HG03565 (cell line): Measurements from ENCODE around the gene SOX6.

ENCODE experiments used
- ATAC-seq: cut with Tn5 transposase; IDR thresholded peaks from one replicate; pipeline ENCODE4 v1.9.1; 2021; ENCODE audit warnings: mild to moderate bottlenecking, moderate library complexity; ENCODE audit not compliant: unreplicated experiment

Gene SOX6

DNA sequence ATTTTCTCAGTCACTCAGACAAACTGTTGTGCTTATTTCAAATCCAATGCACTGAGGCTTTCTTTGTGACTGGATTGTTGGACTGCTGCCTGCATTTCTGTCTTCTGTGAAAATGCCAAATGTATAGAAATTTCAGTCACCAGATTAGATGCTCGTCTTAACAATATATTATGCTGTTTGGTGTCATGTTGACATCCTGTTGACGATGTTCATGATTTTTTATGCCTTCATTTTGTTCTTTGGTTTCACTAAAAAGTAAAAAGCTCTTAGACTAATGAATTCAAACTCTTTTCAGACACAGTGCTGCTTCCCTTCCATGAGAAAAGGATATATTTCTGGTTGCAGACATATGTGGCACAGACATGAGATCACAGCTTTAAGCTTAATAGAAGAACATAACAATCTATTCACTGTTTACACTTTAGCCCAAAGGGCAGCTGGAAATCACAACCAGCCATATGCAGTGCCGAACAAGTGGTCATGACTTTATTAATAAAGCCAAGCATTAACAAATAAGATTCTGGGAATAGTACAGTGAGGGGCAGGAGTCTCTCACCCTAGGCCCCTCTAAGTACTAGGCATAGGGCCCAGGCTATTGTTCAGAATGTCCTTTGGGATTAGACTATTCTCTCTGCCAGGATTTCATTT lies 9.4 kb upstream of the SOX6 start:
- no peak for ATAC-seq

DNA sequence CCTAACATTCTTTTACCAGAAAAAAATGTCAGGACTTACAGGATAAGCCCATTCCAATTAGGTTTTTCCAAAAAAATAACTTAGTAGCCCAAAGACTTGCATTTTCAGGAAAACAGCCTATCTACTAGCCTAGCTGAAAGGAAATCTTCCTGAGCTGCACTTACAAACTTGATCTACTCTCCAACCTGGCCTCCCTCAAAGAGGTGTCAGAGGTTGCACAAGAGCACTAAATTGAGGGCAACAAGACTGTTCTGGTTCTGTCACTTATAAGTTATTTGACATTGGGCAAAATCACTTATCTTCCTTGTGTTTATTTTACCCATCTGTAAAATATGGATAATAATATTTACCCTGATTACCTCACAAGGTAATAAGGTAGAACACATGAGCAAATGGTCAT lies 7.9 kb upstream of the SOX6 start:
- ATAC-seq: no peak

DNA sequence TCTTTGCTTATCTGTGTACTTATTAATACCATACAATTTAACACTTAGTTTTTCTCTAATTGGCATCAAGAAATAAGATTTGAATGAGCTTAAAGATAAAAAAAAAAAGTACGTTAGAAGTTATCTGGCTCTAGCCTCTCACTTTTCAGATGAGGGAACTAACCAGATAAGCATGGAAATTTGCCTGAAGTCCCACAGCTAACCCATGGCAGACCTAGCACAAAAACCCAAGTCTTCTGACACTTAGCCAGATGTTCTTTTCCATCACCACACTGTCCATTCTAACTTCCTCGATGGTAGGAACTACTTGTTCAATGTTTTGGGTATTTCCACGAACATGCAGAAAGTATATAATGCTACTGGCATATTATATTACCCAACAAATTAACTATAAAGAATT lies 7.4 kb upstream of the SOX6 start:
- ATAC-seq: no peak

DNA sequence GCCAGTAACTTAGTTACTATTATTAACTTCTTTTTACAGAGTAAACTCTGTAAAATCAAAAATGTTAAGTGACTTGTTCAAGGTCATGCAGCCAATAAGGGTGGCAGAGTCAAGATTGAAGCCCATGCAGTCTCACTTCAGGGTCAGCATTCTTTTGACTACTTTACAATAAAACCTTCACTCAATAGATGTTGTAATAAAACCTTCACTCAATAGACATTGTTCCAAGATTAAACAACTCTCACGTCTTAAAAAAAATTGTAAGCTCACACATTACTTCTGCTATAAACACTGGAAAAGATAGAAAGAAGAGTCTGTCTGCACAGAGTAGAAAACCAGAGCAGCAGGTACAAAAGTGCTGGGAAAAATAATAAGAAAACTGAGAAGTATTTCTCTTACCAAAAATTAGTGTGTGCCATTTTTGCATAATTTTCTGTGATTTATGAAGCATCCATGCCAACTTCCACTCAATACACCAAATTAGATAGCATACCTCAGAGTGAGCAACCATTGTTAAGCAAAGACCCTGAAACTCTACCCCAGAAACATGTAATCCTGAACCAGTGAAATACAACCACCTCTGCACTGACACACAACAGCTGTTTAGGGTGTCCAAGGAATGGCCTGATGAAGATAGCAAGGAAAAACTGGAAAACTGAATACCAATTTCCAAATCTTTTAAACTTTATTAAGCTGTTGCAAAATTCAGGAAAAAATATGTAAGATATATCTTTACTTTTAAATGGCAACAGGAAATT lies 4.9 kb upstream of the SOX6 start:
- no peak for ATAC-seq

DNA sequence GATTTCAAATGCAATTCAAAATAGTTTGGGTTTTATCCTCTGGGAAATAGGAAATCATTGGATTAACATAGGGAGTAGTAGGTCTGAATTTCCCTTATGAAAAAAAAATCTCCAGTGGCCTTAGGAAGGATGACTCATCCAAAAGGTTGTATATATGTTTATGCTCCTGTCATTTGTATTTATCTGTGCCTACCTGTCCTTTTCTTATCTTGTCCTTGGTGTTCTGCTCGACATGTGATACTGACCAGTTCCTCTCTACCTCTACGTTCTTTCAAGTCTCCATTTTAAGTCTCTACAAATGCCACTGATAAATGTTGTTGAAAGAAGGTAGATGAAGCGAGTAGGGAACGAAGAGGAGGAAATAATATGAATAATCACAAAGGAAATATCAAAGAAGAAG lies 3.0 kb upstream of the SOX6 start:
- no peak for ATAC-seq

DNA sequence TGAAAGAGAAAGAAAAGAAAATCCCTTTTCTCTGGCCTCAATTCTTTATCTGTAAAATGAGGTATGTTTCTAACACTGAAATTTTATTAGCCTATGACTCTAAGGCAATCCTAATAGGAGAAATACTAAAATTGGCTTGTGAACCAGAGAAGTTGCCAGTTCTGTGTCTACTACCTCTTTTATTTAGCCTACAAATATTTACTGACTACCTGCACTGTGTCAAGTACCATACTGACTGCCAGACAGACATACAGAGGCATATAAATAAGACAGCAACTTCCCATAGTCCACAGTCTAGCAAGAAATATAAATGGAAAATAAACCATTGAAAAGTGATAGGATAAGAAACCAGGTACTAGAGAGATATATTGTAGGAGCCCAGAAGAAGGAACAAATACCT lies 2.4 kb upstream of the SOX6 start:
- no peak for ATAC-seq

DNA sequence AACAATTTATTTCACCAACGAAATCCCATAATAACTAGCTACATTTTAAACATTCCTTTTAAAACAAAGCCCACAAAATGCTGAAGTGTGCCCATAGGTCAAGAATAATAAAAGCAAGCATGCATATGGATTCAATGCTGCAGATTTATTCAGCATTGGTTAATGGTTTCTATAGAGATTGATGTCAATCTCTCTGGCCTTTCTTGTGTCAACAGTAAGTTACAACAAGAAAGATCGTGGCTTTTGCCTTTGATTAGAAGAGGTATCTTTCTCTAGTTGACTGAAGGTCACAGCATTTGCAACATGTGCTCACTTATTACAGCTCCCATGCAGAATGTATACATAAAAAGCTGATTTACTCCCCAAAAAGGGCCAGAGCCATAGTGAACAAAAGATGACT lies 1.4 kb upstream of the SOX6 start:
- no peak for ATAC-seq

DNA sequence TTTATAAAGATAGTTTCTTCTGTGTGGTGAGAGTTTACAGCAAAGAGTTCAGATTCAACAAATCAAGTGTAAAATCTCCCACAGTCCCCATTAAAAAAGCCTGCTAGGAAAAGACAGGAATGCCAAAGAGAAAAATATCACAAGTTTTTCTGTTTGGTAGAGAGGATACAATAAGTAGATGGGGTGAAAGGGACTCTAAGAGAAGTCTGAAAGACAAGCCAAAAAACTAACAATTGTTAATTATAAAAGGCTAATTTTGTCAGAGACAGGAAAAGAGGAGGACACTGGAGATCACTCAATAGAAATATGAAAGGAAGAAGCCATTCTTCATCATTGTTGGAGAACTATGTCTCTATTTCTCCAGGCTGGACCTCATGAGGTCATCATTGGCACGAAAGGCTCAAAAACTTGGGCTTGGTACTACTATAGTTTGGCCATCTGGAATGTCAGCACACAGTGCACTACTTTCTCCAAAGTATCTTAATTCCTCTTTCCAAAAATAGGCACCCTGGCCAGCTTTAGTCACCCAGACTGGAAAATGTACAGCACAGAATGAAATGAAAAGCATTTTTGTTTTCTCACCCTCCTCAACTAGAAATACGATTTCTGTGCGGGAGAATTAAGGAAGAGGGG lies 531 bp upstream of the SOX6 start:
- no peak for ATAC-seq

DNA sequence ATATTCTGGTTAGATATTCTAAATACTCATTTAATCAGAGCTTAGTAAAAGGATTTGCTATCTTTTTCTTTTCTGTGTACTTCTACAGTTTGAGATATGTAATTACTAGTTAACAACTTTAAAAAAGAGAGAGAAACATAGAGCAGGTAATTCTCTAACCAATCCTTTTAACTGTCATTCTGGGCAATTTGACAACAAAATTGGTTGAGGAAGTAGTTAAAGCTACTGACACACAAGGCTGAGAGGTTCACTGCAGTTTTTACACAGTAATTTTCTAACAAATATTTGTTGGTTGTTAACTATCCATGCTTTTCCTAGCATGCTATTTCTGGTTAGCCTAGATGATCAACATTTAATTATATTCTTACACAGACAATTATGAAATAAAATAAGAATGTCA lies 3.6 kb downstream of the SOX6 start:
- no peak for ATAC-seq

DNA sequence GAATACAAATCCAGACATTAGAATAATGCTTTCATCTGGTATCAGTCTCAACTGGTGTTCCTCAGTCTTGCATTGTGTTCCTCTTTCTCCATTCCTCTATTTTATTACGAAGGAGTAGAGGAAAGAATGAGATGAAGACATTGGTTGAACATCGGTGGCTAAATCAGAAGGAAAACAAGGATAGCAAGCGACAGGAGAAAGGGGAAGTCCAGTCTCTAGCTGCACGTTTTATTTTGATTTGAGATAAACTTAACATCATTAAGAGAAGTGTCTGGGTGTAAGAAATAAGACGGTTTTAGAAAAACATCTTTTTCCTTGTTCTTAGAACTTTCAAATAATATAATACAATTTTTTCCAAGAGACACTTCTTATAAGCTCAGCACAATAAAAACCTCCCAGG lies 6.2 kb downstream of the SOX6 start:
- no peak for ATAC-seq

DNA sequence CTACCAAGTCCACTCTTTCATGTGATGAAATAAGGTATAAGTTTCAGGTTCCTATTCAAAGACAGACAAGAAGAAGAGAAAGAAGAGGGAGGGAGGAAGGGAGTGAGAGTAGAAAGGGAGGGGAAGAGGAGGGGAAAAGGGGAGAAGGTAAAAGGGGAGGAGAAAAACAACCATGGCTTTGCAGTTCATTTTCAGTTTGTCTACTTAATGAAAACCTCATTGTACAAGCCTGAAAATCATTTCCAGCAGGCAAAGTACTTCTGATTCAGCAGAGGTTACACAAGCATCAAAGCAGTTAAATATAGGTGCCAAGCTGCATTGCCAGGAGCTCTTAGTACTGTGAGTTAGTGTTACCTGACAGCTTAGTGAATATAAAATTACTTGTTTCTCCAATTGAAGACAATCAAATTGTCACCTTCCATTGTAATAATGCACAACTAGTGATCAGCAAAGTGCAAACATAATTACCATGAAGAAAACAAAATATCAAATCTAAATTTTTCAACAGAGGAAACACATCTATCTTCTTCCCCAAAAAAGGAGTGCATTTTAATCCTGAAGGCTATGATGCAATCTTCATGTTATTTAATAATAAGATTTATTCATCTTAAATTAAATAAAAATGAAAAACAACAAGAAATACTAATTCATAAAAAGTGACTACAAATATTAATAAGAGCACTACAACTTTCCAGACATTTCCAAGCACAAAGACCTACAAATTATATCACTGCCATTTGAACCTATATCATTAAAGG lies 8.2 kb downstream of the SOX6 start:
- no peak for ATAC-seq

DNA sequence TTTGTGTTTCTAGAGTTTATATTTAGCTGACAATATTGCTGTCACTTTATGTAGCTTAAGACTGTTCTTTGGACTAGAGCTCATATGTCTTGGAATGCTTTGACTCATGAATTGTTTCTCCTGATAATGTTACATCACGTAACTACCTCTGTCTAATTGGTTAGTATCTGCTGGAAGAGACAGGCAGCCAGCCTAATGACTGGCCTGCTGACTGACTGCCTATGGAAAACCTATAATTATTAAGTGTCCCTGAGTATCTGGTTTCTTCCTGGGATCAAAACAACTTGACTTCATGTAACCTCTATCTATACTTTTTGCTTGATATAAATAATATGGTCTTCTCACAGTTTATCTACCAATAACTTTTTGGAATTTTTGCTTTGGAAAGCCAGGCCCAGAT lies 9.4 kb downstream of the SOX6 start:
- ATAC-seq: no peak

DNA sequence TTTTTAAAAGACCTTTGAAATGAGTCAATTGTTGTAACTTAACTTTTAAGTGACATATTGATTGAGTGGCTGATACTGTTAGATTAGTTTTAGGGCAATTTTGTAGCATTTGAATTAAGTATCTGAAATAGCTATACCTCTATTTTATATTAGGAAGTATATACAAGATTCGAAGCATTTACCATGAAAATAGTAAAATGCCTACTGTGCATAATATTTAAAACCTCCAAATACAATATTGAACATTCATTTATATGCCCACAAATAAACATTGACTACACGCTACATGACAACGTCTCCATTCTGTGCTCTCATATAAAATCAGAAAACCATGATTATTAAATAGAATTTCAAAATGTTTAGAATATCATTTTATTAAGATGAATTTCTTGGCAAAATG lies 14.5 kb downstream of the SOX6 start:
- ATAC-seq: no peak

DNA sequence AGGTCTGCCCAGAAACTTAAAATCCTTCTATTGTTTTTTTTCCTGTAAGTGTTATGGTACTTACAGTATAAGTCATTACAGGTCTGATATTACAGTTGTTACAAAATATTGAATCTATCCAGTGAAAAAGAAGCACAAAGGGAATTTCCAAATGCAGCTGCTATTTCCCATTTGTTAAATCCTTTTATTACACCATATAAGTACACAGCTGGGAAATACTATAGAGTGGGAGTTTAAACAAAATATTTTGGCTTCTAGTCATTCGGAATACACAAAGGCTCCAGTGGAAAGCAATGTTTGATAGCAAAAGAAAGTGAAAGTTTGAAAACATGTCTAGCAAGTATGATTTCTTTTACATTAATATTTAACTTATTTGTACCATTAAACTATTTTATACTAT lies 18.0 kb downstream of the SOX6 start:
- ATAC-seq: no peak

DNA sequence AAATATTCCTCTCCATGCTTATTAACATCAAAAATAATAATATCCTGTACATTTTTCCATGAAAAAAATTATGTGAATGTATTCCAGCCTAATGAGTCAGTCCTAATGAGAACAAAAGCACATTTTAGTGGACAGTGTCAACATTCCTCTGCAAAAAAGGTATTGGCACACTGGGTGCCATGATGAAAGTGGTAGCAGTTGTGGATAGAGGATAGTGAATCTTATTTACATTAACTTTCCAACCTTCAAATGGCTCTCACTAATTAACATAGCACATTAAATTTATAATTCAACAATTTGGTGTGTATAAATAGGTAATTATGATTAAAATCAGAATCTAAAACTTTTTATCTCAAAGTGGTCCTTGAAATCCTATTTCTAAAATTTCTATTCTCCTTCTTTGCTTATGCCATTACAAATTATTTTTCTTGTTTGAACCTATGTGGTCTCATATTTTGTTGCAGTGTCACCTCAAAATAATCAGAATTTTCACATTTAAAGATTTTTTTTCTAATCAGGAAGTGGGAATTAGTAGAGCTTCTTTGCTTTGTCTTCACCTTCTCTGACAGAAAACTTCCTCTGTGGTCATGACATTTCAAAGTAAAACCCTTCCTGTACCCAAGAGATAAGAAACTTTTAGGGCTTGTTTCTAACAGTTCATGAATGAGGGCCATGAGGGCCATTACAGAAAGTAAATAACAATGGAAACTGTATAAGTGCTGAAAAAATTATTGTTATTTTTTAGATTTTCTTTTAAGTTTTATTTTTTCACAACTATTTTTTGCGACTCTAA lies 18.7 kb downstream of the SOX6 start:
- ATAC-seq: no peak

DNA sequence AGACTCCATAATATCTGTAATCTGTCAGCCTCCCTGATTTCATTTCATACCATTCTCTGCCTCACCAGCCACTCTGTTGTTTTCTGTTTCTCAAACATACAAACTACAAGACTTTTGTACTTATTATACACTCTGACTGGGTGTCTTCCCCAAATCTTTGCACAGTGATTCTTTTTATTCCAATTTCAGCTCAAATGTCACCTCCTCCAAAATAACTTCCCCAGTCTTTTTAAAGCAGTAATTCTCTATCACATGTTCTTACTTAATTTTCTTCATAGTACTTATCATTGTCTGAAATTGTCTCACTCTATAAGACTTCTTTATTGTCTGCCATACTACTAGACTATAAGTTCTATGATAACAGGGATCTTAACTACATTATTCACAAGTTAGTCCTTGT lies 19.6 kb downstream of the SOX6 start:
- no peak for ATAC-seq

DNA sequence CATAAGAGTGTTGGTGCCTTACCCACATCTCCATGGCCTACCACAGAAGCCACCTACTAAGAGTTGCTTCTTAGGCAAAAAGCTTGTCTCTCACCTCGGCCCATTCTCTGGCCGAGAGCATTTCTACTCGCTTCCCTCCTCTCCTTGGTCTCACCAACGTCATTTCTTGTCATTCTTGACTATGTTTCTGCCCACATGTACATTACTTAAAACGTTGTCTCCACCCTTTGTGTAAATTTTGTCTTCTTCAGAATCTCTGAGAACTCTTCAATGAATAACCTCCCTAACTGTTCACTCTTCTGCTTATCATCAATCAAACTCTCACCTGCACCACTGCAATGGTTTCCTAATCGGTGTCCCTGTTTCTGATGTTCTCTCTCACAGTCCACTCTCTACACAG lies 20.1 kb downstream of the SOX6 start:
- no peak for ATAC-seq

DNA sequence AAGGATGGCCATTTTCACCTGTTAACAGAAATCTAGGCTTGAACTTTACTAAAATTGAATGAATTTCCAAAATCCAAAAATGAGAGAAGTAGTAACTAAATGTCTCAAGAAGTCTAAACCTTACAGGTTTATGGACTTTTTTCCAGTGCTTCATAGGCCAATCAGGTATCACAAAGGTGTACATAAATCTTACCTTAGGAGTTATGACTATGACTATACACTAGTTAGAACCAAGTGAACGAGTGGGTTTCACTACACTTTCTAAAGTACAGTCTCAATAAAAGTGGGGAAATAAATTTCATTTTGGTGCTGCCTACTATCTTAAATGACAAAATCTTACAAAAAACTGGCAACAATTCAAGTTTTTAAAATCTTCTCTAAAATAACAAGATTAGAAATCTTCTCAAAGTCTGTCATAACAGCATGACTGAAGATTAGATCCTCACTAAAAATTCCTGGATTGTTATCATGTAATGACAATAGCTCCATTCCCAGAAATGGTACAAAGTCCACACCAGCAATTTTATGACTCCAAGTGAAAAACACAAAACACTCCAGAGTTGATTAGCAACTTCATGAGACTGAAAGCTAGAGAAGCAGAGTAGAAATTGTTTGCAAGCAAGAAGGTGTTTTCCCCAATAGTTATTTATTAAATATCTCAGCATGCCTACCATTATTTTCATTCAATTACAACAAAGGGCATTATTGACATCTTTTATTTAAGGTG lies 20.9 kb downstream of the SOX6 start:
- no peak for ATAC-seq

DNA sequence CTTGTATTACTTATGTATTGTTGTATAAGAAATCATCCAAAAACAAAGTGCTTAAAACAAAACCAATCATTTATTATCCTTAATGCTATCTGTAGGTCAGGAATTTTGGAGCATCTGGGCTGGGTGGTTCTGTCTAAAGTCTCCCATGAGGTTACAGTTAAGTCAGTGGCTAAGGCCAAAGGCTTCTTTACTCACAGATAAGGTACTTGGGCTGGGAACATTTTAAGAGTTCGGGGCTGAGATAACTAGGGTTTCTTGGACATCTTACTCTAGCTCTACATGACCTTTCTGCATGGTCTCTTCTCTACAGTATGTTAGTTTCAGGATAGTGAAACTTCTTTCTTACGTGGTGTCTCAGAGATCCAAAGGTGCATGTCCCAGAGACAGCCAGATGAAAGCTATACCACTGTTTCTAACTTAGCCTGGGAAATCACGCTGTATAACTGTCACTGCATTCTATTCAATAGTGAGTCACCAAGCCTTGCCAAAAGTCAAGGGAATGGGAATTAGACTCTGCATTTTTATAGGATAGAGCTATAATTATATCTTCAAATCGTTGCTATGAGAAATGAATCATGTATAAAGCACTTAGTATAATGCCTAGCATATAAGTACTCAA lies 29.6 kb downstream of the SOX6 start:
- ATAC-seq: no peak

DNA sequence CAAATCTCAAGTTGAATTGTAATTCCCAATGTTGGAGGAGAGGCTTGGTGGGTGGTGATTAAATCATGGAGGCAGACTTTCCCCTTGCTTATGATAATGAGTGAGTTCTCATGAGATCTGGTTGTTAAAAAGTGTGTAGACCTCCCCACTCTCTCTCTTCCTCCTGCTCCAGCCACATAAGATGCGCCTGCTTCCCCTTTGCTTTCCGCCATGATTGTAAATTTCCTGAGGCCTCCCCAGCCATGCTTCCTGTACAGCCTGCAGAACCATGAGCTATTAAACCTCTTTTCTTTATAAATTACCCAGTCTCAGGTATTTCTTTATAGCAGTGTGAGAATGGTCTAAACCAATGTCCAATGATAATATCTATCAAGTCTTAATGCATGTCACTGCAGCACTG lies 34.2 kb downstream of the SOX6 start:
- ATAC-seq: no peak
